Sigmoid colon (tissue), 4 donors: Measurements from ENCODE around the gene OLFM2.

Experiments
- EP300 ChIP-seq, 4 donors: sonication (generic); formaldehyde crosslinking; IDR thresholded peaks; one replicate each; pipeline ENCODE4 v1.6.1; 2017; ENCODE audit warnings: antibody characterized with exemption in 4 of 4
- POLR2A ChIP-seq, 2 donors: fragments of 450-650 bp; IDR thresholded peaks; one replicate each; pipeline ENCODE4 v1.6.1; 2016; ENCODE audit warnings: antibody characterized with exemption in 2 of 2, mild to moderate bottlenecking in 2 of 2, moderate library complexity in 2 of 2
- POLR2AphosphoS5 ChIP-seq, 4 donors: sonication (generic); formaldehyde crosslinking; IDR thresholded peaks; one replicate each; pipeline ENCODE4 v1.6.1; 2017; ENCODE audit warnings: antibody characterized with exemption in 4 of 4
- TF ChIP-seq, protein P1 (sequence below), 4 experiments: fragments of 450-650 bp in 3 of 4; fragments of 200-600 bp in 1 of 4; IDR thresholded peaks; one replicate each; pipeline ENCODE4 v1.5.1; 2016 to 2019; ENCODE audit warnings: antibody characterized with exemption in 4 of 4, mild to moderate bottlenecking in 3 of 4, moderate library complexity in 2 of 4

DNA sequence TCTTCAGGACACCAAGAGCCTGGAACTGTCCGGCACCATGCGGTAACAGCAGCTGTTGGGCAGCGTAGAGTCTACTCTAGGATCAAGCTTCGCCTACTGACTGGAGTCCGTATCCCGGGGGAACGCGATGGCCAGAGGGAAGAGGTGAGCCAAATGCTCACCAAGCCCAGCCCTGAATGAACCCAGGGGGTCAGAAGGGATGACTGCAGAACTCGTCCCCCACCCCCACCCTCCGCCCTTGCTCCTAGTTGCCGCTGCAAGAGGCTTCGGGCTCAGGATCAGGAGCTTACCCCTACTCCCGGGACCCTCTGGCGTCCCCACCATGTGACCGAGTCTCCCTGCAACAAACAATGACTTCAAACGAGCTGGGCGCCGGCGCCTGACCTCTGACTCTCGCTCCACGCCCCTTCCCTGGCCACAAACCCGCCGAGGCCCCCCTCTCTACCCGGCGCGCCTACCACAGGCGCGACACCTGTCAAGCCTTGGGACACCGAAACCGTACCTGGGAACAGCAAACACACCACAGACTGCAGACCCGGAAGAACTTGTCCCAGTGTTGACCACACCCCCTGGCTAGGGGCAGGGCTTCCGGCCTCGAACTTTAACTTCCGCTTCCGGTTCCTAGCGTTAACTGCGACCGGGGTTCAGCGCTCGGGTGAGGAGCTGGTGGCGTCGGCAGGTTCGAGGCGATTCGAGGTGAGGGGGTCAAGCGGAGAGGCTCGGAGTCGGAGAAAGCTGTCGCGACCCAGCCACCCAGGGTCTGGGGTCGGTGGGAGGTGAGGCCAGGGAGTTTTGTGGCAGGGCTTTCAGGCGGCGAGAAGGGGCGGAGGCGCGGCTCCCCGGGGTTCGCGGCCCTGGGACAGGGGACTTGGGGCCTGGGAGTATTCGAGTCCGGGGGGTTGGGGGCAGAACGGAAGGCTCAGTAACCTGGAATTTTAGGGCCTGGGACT, 108.8 kb downstream of the OLFM2 start, which contains the start of gene UBL5:
- TF ChIP-seq, protein P1, sequence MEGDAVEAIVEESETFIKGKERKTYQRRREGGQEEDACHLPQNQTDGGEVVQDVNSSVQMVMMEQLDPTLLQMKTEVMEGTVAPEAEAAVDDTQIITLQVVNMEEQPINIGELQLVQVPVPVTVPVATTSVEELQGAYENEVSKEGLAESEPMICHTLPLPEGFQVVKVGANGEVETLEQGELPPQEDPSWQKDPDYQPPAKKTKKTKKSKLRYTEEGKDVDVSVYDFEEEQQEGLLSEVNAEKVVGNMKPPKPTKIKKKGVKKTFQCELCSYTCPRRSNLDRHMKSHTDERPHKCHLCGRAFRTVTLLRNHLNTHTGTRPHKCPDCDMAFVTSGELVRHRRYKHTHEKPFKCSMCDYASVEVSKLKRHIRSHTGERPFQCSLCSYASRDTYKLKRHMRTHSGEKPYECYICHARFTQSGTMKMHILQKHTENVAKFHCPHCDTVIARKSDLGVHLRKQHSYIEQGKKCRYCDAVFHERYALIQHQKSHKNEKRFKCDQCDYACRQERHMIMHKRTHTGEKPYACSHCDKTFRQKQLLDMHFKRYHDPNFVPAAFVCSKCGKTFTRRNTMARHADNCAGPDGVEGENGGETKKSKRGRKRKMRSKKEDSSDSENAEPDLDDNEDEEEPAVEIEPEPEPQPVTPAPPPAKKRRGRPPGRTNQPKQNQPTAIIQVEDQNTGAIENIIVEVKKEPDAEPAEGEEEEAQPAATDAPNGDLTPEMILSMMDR (IDR thresholded peaks at IDR 0.05): no peak
- TF ChIP-seq EP300 (IDR thresholded peaks at IDR 0.05) (no peak), POLR2A (IDR thresholded peaks at IDR 0.05) (peak; percentile 87 to 89), POLR2AphosphoS5 (IDR thresholded peaks at IDR 0.05) (peak; percentile 90 to 97 (median 94))
